C1 segment of cervical spinal cord (tissue), 14 donors: ENCODE results near the gene SCNM1.
"Not testable (repeated sequence)": the region's sequence is repeated elsewhere in the genome, so short reads cannot be mapped to it uniquely, and the experiment has no call there.

Experiments
- DNase-seq, 14 donors: peaks; one replicate each; lab custom pipeline; 2025; lab: John Stamatoyannopoulos, UW

The SCNM1 gene

DNA sequence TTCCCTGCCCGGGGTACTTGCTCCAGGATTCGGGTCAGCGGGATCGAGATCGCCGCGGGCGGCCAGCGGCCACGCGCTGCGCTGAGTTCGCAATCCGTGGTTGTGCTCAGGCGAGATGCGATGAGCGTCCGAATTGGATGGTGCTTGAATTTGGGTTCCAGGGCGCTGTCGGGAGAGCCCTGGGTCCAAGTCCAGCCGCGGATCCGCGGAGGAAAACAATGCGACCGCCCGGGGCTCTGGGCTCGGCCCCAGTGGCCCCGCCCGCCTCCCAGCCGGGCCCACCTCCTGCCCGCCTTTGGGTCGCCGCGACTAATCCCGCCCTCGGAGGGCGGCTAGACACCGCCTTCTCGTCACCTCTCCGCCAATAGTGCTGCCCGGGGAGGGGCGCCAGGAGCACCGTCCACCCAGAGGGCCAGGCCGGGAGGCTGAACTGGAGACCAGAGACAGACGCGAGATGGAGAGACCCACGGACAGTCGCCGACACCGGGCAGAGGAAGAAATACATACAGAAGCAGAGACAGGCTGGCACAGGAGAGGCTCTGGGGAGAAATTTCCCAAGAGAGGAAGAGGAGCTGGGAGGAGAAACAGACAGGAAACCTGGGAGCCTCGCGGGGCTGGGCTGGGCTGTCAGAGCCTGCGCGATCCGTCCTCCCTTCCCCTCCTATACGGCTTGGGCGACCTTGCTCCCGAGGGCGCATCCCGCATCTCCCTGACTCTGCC is 19.4 kb upstream of the SCNM1 start, which contains the start of gene SEMA6C:
Gene SEMA6C, minus strand, starts transcription at position 220 of the 720 bp plus-strand sequence. CDS start 4,010 bp downstream, outside the sequence.
- peak; percentile 67 to 97 (median 92) for DNase-seq

- DNase-seq, result peak in 1 of 14 donors; percentile 72
Observed at GRCh38 chr1:151147132-151147503, 18.8 kb upstream of the SCNM1 start.

DNA sequence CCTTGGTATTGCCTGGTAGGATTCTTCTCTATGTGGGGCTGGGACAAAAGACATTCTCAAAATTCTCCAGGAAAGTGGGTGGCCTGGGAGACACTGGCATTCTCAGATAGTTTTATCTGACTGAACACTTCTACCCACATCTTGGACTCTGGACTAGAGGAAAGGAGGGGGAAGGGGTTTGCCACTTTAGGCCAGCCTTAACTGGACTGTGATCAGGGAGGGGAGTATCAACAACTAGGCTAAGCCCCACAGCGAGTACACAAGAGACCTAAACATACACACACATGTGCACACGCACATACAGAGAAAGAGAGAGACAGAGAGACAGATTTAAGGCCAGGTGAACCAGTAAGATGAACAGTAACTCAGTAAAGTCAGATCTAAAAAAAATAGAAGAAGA is 18.3 kb upstream of the SCNM1 start:
- no peak for DNase-seq

DNA sequence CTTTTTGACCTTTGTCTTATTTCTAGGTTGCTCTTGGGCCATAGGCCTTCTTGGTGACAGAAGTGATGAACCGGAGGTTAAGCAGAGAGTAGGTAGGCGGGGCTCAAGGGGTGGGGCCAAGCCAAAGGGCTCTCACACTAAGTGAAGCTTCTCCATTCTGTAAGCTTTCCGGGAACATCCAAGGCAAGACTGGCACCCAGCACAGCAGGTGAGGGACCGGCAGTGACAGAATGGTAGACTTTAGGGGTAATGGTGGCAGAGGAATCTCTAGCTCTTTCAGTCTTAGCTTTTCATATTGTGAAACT is 9.5 kb upstream of the SCNM1 start, which contains the start of gene TNFAIP8L2:
Gene TNFAIP8L2, plus strand, starts transcription at position 135 of the 305 bp plus-strand sequence. CDS start 2,049 bp downstream, outside the sequence.
- DNase-seq, result peak in 3 of 14 donors; percentile 18 to 26 (median 21)

- DNase-seq, result peak in 5 of 14 donors; percentile 15 to 37 (median 27)
Observed at GRCh38 chr1:151157067-151157531, 8.8 kb upstream of the SCNM1 start.

- no peak for DNase-seq
Observed at GRCh38 chr1:151158326-151158725, 7.6 kb upstream of the SCNM1 start.

GRCh38 chr1:151158751-151159251 is 7.1 kb upstream of the SCNM1 start:
- peak in 2 of 14 donors; percentile 30 to 31 for DNase-seq

GRCh38 chr1:151159373-151159772 is 6.6 kb upstream of the SCNM1 start:
- DNase-seq, result no peak

GRCh38 chr1:151164732-151165280 is 1.1 kb upstream of the SCNM1 start:
- peak in 3 of 14 donors; percentile 35 to 47 (median 40) for DNase-seq

DNA sequence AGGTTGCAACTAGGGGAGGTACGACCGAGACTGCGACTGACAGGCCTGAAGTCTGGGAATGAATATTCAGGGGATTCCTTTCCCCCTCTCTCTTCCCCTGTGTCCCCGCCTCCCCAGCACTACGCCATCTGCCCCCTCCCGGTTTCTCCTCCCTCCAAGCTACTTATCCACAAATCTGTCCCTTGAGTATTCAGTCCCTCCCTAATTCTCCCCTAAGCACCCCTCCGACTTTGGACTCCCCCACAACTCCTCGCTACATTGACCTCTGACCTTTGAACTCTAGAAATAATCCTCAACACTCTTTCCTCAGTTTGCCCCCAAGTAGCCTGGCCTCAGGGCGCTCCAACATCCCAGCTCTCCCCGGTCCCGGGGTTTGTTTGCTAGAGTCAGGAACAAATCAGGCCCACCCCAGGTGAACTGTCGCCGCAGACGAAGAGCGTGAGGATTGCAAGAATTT is 635 bp upstream of the SCNM1 start:
- DNase-seq, result peak in 5 of 14 donors; percentile 58 to 80 (median 63)

DNA sequence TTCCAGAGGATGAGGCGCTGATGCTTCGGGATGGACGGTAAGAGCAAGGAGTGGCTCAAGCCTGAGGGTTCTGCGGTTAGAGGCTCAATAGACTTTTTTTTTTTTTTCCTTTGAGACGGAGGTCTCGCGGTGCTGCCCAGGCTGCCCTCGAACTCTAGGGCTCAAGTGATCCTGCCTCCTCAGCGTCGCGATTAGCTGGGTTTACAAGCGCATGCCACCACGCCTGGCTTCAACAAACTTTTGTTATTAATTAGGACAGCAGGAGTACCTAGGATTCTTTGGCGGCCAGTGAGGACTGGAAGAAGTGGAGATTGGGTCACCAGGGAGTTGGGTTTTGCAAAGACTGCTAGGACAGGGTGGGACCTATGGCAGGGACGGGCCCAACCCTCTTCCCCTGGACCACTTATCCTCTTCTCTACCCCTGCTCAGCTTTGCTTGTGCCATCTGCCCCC is 587 bp downstream of the SCNM1 start:
- peak in 1 of 14 donors; percentile 40 for DNase-seq

- DNase-seq, result no peak
Observed at GRCh38 chr1:151167116-151167515, 1.2 kb downstream of the SCNM1 start.

DNA sequence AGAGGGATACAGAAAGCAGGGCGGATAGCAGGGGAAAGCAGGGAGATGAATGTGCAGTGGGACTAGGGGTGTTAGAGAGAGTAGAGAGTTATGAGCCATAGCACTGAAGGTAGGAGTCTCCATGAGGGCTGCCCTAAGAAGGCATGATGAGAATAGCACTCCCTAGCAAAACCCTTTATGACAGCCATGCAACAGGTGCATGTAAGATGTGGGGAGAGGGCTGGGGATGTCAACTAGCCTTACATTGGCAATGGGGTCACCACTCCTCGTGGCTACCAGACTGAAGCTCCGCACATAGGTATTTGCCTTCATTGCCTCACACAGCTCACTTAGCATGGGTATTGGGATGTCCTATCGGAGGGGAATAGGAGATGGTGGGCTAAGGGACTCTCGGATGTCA is 5.2 kb downstream of the SCNM1 start:
- DNase-seq, result no peak

DNA sequence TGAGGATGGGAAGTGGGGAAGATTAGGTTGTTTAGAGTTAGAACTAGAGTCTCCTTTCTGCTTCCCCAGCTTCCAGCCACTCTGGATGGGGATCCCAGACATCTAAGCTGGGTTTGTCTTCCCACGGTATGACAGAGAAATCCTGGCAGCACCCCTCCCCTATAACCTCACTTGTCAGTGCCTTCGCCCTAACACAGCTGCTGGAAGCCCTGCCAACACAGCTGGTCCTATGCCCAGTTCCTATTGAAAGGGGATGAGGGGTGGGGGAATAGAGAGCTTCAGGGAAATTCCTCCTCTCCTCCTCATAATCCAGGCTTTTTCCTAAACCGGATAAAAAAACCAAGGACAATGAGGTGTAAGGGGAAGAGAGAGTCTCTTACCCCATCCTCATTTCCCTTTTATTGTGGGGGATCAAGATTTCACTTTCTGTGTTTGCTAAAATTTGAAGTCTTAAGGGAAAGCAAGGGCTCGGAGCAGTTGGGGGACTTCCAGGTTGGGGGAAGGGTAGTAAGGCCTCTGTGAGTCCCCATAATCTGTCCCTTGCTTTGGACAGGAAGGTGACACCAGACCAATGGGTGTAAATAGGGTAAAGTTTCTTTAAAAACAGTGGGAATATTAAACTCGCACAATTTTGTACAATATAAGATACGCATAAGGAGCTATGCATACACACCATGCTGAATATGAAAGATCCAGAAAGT is 9.2 kb downstream of the SCNM1 start:
- peak in 11 of 14 donors; percentile 4 to 70 (median 39) for DNase-seq

GRCh38 chr1:151175863-151176262 is 9.9 kb downstream of the SCNM1 start, which contains the start of gene TMOD4:
TSS of gene TMOD4 (minus strand) at chr1:151175981. CDS start at chr1:151174875, 1,106 bp downstream.
- peak in 1 of 14 donors; percentile 5 for DNase-seq

- DNase-seq, result no peak
Observed at GRCh38 chr1:151176514-151177045, 10.6 kb downstream of the SCNM1 start.

- no peak for DNase-seq
Observed at GRCh38 chr1:151184211-151184610, 18.3 kb downstream of the SCNM1 start.

GRCh38 chr1:151187205-151187604 is 21.3 kb downstream of the SCNM1 start:
- DNase-seq, result no peak

GRCh38 chr1:151188667-151189066 is 22.7 kb downstream of the SCNM1 start:
- not testable (repeated sequence) for DNase-seq

DNA sequence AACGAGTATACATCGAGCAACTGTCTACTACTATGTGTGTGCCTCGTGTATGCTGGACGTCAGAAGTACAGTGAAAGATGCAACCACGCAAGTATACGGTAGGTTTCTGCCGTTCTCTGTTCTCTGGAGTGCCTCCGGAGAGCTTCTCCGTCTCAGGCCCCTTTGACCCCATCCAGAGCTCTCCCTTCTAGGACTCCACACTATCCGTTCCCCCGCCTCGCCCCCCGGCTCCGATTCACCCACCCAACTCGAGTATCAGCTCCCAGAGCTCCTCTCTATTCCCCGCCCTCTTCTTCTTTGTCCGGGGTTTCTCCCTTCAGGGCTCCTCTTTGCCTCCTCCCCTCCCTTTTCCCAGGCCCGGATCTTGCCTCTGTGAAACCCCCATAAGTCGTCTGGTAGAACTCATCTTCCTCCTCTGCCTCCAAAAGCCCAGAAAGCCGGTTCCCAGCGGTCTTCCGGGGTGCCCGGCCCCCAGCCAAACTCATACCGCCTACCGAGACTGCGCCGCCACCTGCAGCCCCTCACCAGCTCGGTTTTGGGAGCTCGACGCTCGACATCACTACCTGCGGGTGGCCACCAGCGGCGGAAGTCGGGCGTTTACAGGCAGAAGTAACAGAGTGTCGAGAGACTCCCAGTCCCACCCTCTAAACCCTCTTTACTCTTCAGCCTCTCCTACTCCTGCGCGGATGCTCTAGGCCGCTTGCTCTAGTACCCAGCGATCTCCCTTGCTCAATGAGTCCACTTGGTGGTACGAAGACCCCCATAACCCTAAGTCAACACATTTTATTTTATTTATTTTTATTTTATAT is 23.9 kb downstream of the SCNM1 start, which contains the start of gene VPS72:
Gene VPS72, minus strand, starts transcription at position 561 of the 809 bp plus-strand sequence. Its CDS starts 76 bp downstream, at position 485.
- DNase-seq, result peak in 13 of 14 donors; percentile 33 to 85 (median 77)
